Measurements from ENCODE around the gene ZNF407.
"Not testable (repeated sequence)": the region's sequence is repeated elsewhere in the genome, so short reads cannot be mapped to it uniquely, and the experiment has no call there.

The ZNF407 gene

GRCh38 chr18:75104029-75104428 lies 506.4 kb downstream of the ZNF407 start:
- not testable (repeated sequence) for ATAC-seq (ENCODE audit: low read depth); H3K4me3 Mint-ChIP-seq; H3K36me3 Mint-ChIP-seq; DNase-seq (ENCODE audit: low spot score in 2 of 2); H3K27ac Mint-ChIP-seq; H3K4me1 Mint-ChIP-seq; H3K9me3 Mint-ChIP-seq
- H3K27me3 Mint-ChIP-seq, result peaks cover 15% of the 10 kb centered on the region

- Mint-ChIP-seq H3K4me1 (no peaks in the 10 kb centered on the region), H3K27me3 (peaks cover 15% of the 10 kb centered on the region), H3K36me3 (peaks cover 5% of the 10 kb centered on the region), H3K4me3 (no peak overlapping the region), H3K27ac (no peak overlapping the region), H3K9me3 (peaks cover 9% of the 10 kb centered on the region)
- DNase-seq (ENCODE audit: low spot score in 2 of 2) (no peak), ATAC-seq (ENCODE audit: low read depth) (no peak)
These were observed 506.8 kb downstream of the ZNF407 start for GRCh38 chr18:75104483-75104882.

GRCh38 chr18:75105551-75106254 lies 508.0 kb downstream of the ZNF407 start:
- ATAC-seq (ENCODE audit: low read depth) (no peak), DNase-seq (ENCODE audit: low spot score in 2 of 2) (no peak)
- Mint-ChIP-seq H3K4me1 (no peaks in the 10 kb centered on the region), H3K36me3 (peaks cover 5% of the 10 kb centered on the region), H3K27me3 (peaks cover 10% of the 10 kb centered on the region), H3K4me3 (no peak overlapping the region), H3K27ac (no peak overlapping the region), H3K9me3 (peaks cover 6% of the 10 kb centered on the region)

GRCh38 chr18:75106746-75107145 lies 509.1 kb downstream of the ZNF407 start:
- DNase-seq (ENCODE audit: low spot score in 2 of 2) (no peak), ATAC-seq (ENCODE audit: low read depth) (no peak)
- Mint-ChIP-seq H3K9me3 (peaks cover 2% of the 10 kb centered on the region), H3K27ac (no peak overlapping the region), H3K36me3 (peaks cover 2% of the 10 kb centered on the region), H3K4me1 (no peaks in the 10 kb centered on the region), H3K27me3 (peaks cover 8% of the 10 kb centered on the region), H3K4me3 (no peak overlapping the region)

GRCh38 chr18:75107196-75107930 lies 509.7 kb downstream of the ZNF407 start:
- no peak for DNase-seq (ENCODE audit: low spot score in 2 of 2)
- H3K27me3 Mint-ChIP-seq, result peaks cover 5% of the 10 kb centered on the region
- H3K36me3 Mint-ChIP-seq, result no peaks in the 10 kb centered on the region
- no peak for ATAC-seq (ENCODE audit: low read depth)
- no peak overlapping the region for H3K4me3 Mint-ChIP-seq
- no peak overlapping the region for H3K27ac Mint-ChIP-seq
- H3K9me3 Mint-ChIP-seq, result no peaks in the 10 kb centered on the region
- no peaks in the 10 kb centered on the region for H3K4me1 Mint-ChIP-seq

- Mint-ChIP-seq H3K4me1 (no peaks in the 10 kb centered on the region), H3K36me3 (no peaks in the 10 kb centered on the region), H3K4me3 (no peak overlapping the region), H3K27ac (no peak overlapping the region), H3K27me3 (peaks cover 5% of the 10 kb centered on the region), H3K9me3 (no peaks in the 10 kb centered on the region)
- no peak for DNase-seq (ENCODE audit: low spot score in 2 of 2)
- ATAC-seq (ENCODE audit: low read depth), result no peak
These were observed 510.2 kb downstream of the ZNF407 start for GRCh38 chr18:75107931-75108276.

GRCh38 chr18:75108579-75109318 lies 511.1 kb downstream of the ZNF407 start:
- no peak overlapping the region for H3K27ac Mint-ChIP-seq
- H3K27me3 Mint-ChIP-seq, result peaks cover 5% of the 10 kb centered on the region
- ATAC-seq (ENCODE audit: low read depth) (no peak), DNase-seq (ENCODE audit: low spot score in 2 of 2) (no peak)
- no peaks in the 10 kb centered on the region for H3K9me3 Mint-ChIP-seq
- no peaks in the 10 kb centered on the region for H3K36me3 Mint-ChIP-seq
- no peaks in the 10 kb centered on the region for H3K4me1 Mint-ChIP-seq
- no peak overlapping the region for H3K4me3 Mint-ChIP-seq

- Mint-ChIP-seq H3K27ac (no peak overlapping the region), H3K27me3 (peaks cover 5% of the 10 kb centered on the region)
These were observed 511.6 kb downstream of the ZNF407 start for GRCh38 chr18:75109319-75109691.

GRCh38 chr18:75109819-75110218 lies 512.1 kb downstream of the ZNF407 start:
- Mint-ChIP-seq H3K4me3 (no peak overlapping the region), H3K4me1 (no peaks in the 10 kb centered on the region), H3K27ac (no peak overlapping the region), H3K9me3 (no peaks in the 10 kb centered on the region), H3K27me3 (peaks cover 5% of the 10 kb centered on the region), H3K36me3 (no peaks in the 10 kb centered on the region)
- DNase-seq (ENCODE audit: low spot score in 2 of 2) (no peak), ATAC-seq (ENCODE audit: low read depth) (no peak)

More at GRCh38 chr18:75109319-75109691, 511.6 kb downstream of the ZNF407 start:
- no peak overlapping the region for H3K4me3 Mint-ChIP-seq
- no peaks in the 10 kb centered on the region for H3K4me1 Mint-ChIP-seq
- ATAC-seq (ENCODE audit: low read depth) (no peak), DNase-seq (ENCODE audit: low spot score in 2 of 2) (no peak)
- H3K9me3 Mint-ChIP-seq, result no peaks in the 10 kb centered on the region
- H3K36me3 Mint-ChIP-seq, result no peaks in the 10 kb centered on the region

- Mint-ChIP-seq H3K27ac (no peak overlapping the region), H3K9me3 (no peaks in the 10 kb centered on the region), H3K4me3 (no peak overlapping the region), H3K4me1 (no peaks in the 10 kb centered on the region), H3K36me3 (no peaks in the 10 kb centered on the region), H3K27me3 (peaks cover 5% of the 10 kb centered on the region)
- no peak for ATAC-seq (ENCODE audit: low read depth)
- no peak for DNase-seq (ENCODE audit: low spot score in 2 of 2)
These were observed 512.6 kb downstream of the ZNF407 start for GRCh38 chr18:75110311-75110710.

- H3K36me3 Mint-ChIP-seq, result no peaks in the 10 kb centered on the region
- H3K27ac Mint-ChIP-seq, result no peak overlapping the region
- DNase-seq (ENCODE audit: low spot score in 2 of 2) (no peak), ATAC-seq (ENCODE audit: low read depth) (no peak)
- no peak overlapping the region for H3K4me3 Mint-ChIP-seq
- peaks cover 10% of the 10 kb centered on the region for H3K27me3 Mint-ChIP-seq
- no peaks in the 10 kb centered on the region for H3K4me1 Mint-ChIP-seq
- no peaks in the 10 kb centered on the region for H3K9me3 Mint-ChIP-seq
These were observed 513.3 kb downstream of the ZNF407 start for GRCh38 chr18:75110846-75111415.

- DNase-seq (ENCODE audit: low spot score in 2 of 2) (no peak), ATAC-seq (ENCODE audit: low read depth) (no peak)
- no peaks in the 10 kb centered on the region for H3K36me3 Mint-ChIP-seq
- no peaks in the 10 kb centered on the region for H3K9me3 Mint-ChIP-seq
- H3K27me3 Mint-ChIP-seq, result peaks cover 11% of the 10 kb centered on the region
- H3K4me1 Mint-ChIP-seq, result no peaks in the 10 kb centered on the region
- no peak overlapping the region for H3K4me3 Mint-ChIP-seq
- no peak overlapping the region for H3K27ac Mint-ChIP-seq
These were observed 514.1 kb downstream of the ZNF407 start for GRCh38 chr18:75111760-75112159.

GRCh38 chr18:75112186-75113096 lies 514.8 kb downstream of the ZNF407 start:
- Mint-ChIP-seq H3K27ac (no peak overlapping the region), H3K36me3 (no peaks in the 10 kb centered on the region), H3K9me3 (no peaks in the 10 kb centered on the region), H3K4me3 (no peak overlapping the region), H3K27me3 (peaks cover 12% of the 10 kb centered on the region), H3K4me1 (no peaks in the 10 kb centered on the region)
- ATAC-seq (ENCODE audit: low read depth), result no peak
- DNase-seq (ENCODE audit: low spot score in 2 of 2), result no peak

Data from memory B cell (primary cell).